Fibroblast of lung (primary cell): Measurements from ENCODE around the gene SLC7A14.

ENCODE experiments used
- CTCF ChIP-seq, 2 donors: IDR thresholded peaks in 1 of 2; conservative IDR thresholded peaks in 1 of 2; 1 replicate in 1 of 2; 2 replicates in 1 of 2; pipeline ENCODE4 v1.5.1; 2011 to 2012; ENCODE audit warnings: low read length in 2 of 2, control low read depth in 1 of 2, inconsistent platforms in 1 of 2, low read depth in 1 of 2, mild to moderate bottlenecking in 1 of 2
- EZH2 ChIP-seq: IDR thresholded peaks from 2 replicates; pipeline ENCODE4 v1.5.1; 2012; ENCODE audit warnings: low read length, control low read depth, mild to moderate bottlenecking; ENCODE audit errors: missing control alignments

- TF ChIP-seq EZH2 = no peak
- no peak for TF ChIP-seq CTCF (conservative IDR thresholded peaks at IDR 0.05 in 1 of 2, IDR thresholded peaks at IDR 0.05 in 1 of 2; ENCODE audit: low read depth in 1 of 2, low read length in 2 of 2)
Measured at GRCh38 chr3:170491901-170492300, 94.0 kb downstream of the SLC7A14 start.
